Peyer's patch (tissue), 4 donors: Measurements from ENCODE around the gene IL10. TPM values are rescaled to one million over a fixed set of nuclear protein-coding genes. Genes with fewer than 3 reads are reported as not detected.

Experiments
- DNase-seq, 3 donors: peaks; one replicate each; pipeline ENCODE4 v3.0.0-alpha.2; 2017 to 2019
- H3K27ac ChIP-seq, 4 donors: fragments of 200-600 bp; sonication (generic); one replicate each; pipeline ENCODE4 v1.5.1; 2016 to 2019
- H3K27me3 ChIP-seq, 2 donors: fragments of 200-600 bp; sonication (generic); one replicate each; pipeline ENCODE4 v1.5.1; 2019
- H3K36me3 ChIP-seq, 3 donors: fragments of 200-600 bp; sonication (generic); one replicate each; pipeline ENCODE4 v1.5.1; 2016 to 2019
- H3K4me1 ChIP-seq, 4 donors: fragments of 200-600 bp; sonication (generic); one replicate each; pipeline ENCODE4 v1.5.1; 2016 to 2019
- H3K4me3 ChIP-seq, 4 donors: fragments of 200-600 bp; sonication (generic); 1 replicate in 3 of 4; 2 replicates in 1 of 4; pipeline ENCODE4 v1.5.1; 2016 to 2019; ENCODE audit warnings: mild to moderate bottlenecking in 1 of 4
- H3K9me3 ChIP-seq, 4 donors: fragments of 200-600 bp; sonication (generic); one replicate each; pipeline ENCODE4 v1.5.1; 2016 to 2019; ENCODE audit warnings: mild to moderate bottlenecking in 1 of 4
- POLR2A ChIP-seq, 2 donors: fragments of 450-650 bp; IDR thresholded peaks; one replicate each; pipeline ENCODE4 v1.5.1; 2017; ENCODE audit warnings: antibody characterized with exemption in 2 of 2, mild to moderate bottlenecking in 2 of 2, moderate library complexity in 2 of 2
- total RNA-seq, 4 donors: library from RNA; depleted of rRNA; stranded (reverse); fragments of >200 nt; gene quantifications; one replicate each; pipeline ENCODE4 v1.1.0, GENCODE V29; 2016
- TF ChIP-seq, protein P1 (sequence below), 6 experiments: fragments of 450-650 bp in 4 of 6; fragments of 200-600 bp in 2 of 6; sonication (generic) in 1 of 6; IDR thresholded peaks; one replicate each; pipeline ENCODE4 v1.5.1; 2017 to 2019; ENCODE audit warnings: antibody characterized with exemption in 6 of 6, mild to moderate bottlenecking in 3 of 6, moderate library complexity in 1 of 6

Gene IL10
- total RNA-seq, 4 donors from 2014 or later: 0.85 to 2.0 TPM; not detected in 2

DNA sequence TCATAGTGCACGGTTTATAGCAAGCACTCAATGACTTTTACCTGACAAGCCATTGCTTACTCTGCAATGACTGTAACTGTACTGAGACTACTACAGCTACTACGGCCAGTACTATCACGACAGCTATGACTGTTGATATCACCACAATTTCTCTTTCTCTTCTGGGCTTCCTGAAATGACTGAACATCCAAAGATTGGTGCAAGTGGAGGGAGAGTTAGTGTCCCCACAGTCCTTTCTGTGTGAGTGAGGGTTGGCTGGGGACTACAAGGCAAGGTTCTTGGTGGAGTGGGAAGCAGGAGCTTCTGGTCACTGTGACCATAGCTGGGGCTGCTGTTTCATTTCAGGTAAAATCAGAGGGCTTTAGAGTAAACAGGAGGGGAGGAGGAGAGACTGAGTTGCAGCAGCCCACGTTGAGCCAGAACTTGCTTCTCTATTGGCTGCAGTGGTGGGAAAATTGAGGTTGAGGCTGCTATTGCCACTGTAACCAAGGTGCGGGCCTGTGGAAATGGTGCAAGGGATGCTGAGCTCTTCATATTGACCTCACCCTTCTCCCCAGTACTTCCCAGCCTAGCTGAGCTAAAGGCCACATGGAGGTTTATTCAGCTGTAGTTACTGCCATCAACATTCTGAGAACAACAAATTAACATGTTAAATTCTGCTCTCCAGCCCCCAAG, 14.1 kb upstream of the IL10 start:
- no peak for DNase-seq
- Histone ChIP-seq H3K4me3 (no peak overlapping the region), H3K27ac (no peak overlapping the region), H3K27me3 (no peaks in the 10 kb centered on the region), H3K4me1 (peaks cover 0 to 16% (median 7%) of the 10 kb centered on the region in 4 donors), H3K36me3 (no peaks in the 10 kb centered on the region), H3K9me3 (no peaks in the 10 kb centered on the region)
- no peak for TF ChIP-seq POLR2A (IDR thresholded peaks at IDR 0.05)
- TF ChIP-seq, protein P1, sequence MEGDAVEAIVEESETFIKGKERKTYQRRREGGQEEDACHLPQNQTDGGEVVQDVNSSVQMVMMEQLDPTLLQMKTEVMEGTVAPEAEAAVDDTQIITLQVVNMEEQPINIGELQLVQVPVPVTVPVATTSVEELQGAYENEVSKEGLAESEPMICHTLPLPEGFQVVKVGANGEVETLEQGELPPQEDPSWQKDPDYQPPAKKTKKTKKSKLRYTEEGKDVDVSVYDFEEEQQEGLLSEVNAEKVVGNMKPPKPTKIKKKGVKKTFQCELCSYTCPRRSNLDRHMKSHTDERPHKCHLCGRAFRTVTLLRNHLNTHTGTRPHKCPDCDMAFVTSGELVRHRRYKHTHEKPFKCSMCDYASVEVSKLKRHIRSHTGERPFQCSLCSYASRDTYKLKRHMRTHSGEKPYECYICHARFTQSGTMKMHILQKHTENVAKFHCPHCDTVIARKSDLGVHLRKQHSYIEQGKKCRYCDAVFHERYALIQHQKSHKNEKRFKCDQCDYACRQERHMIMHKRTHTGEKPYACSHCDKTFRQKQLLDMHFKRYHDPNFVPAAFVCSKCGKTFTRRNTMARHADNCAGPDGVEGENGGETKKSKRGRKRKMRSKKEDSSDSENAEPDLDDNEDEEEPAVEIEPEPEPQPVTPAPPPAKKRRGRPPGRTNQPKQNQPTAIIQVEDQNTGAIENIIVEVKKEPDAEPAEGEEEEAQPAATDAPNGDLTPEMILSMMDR (IDR thresholded peaks at IDR 0.05): no peak

DNA sequence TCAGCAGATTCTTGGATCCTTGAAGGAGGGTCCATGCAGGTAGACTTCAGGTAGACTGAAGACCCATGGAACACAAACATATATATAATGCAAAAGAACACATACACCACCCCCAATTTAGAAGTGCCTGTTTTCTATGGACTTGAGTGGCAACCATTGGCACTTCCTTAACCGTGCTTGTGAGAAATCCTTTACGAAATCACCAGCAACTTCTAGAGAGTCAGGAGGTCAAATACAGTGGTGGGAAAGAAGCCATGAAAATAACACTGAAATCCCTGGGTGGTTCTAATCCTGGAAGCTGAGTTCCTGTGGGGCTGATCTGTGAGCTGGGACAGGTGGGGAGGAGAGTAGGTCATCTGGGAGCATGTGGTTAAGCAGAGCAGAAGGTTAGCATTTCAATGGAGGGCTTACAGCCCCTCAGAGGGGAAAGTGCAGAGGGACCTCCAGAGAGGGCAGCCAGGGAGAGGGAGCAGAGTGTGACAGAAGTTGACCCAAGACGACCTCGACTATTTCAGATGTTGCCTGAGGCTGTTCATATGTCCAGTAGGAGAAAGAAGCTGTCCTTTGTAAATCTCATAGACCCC, 13.0 kb upstream of the IL10 start:
- Histone ChIP-seq H3K9me3 (no peaks in the 10 kb centered on the region), H3K27me3 (no peaks in the 10 kb centered on the region), H3K4me1 (peaks cover 0 to 13% (median 5%) of the 10 kb centered on the region in 4 donors), H3K36me3 (no peaks in the 10 kb centered on the region), H3K4me3 (no peak overlapping the region), H3K27ac (peak overlapping the region in 2 of 4 donors; percentile 36 to 62)
- TF ChIP-seq, protein P1 (IDR thresholded peaks at IDR 0.05): no peak
- no peak for TF ChIP-seq POLR2A (IDR thresholded peaks at IDR 0.05)
- no peak for DNase-seq

DNA sequence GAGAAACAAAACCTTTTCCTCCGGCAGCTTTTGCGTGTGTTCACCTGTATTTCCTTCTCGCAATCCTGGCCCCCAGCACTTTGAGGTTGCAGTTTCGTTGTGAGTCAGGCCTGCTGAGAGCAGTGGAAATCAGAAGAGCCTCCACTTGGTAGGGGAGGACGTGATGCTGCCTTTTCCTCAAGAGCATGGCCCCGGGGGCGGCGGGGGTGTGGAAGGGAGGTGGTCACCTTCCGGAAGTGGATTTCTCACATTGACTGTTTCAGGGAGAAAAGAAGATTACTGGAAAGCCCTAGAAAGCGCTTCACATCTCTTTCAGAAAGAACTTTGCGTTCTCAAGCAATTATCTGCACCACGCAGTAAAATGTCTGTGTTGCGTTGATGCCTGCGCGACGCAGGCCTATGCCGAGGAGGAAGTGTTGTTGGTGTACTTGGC, 12.2 kb upstream of the IL10 start:
- Histone ChIP-seq H3K36me3 (no peaks in the 10 kb centered on the region), H3K9me3 (no peaks in the 10 kb centered on the region), H3K27ac (peak overlapping the region in 2 of 4 donors; percentile 36 to 62), H3K4me3 (peak overlapping the region in 1 of 4 donors; percentile 15), H3K27me3 (no peaks in the 10 kb centered on the region), H3K4me1 (peaks cover 0 to 13% (median 5%) of the 10 kb centered on the region in 4 donors)
- DNase-seq: peak in 2 of 3 donors; percentile 87 to 89
- TF ChIP-seq, protein P1 (IDR thresholded peaks at IDR 0.05): no peak
- no peak for TF ChIP-seq POLR2A (IDR thresholded peaks at IDR 0.05)

DNA sequence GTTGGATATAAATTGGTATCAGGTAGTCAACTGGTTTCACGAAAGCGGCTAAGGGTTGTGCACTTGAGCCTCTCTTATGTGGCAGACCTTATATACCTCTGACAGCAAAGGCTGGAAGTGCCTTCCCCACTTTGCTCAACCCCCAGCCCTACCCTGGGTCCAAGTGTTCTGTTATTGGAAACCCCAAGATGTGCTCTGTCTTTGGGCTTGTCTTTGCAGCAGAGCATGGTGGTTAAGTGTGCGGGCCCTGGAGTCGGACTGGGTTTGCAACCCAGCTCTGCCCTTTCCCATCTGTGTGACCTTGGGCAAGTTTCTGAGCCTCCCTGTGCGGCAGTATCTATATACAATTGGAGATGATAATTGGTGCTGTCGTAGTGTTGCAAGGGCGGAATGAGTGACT, 11.2 kb upstream of the IL10 start:
- Histone ChIP-seq H3K27me3 (no peaks in the 10 kb centered on the region), H3K36me3 (no peaks in the 10 kb centered on the region), H3K4me3 (no peak overlapping the region), H3K27ac (no peak overlapping the region), H3K4me1 (peaks cover 0 to 13% (median 5%) of the 10 kb centered on the region in 4 donors), H3K9me3 (no peaks in the 10 kb centered on the region)
- TF ChIP-seq, protein P1 (IDR thresholded peaks at IDR 0.05): no peak
- no peak for TF ChIP-seq POLR2A (IDR thresholded peaks at IDR 0.05)
- DNase-seq: no peak

DNA sequence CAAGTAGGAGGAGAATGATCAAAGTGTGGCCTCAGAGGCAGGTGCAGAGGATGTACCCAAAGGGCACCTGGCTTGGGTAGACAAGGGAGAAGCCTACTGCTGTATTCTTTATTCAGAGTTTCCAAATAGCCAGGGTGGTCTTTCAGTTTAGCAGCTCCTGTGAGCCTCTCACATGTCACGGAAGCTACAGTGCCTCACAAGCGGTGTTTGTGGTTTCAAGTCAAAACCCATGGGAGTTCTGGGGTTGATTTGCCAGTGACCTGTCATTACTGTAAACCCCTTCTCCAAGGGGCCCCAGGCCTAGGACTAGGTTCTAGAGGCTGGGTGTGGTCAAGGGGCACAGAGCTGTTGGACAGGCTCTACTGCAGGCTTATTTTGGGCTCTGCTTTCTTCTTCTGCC, 10.2 kb upstream of the IL10 start:
- no peak for TF ChIP-seq POLR2A (IDR thresholded peaks at IDR 0.05)
- TF ChIP-seq, protein P1 (IDR thresholded peaks at IDR 0.05): no peak
- H3K27me3 ChIP-seq: no peaks in the 10 kb centered on the region
- no peaks in the 10 kb centered on the region for H3K36me3 ChIP-seq
- H3K4me1 ChIP-seq: peaks cover 0 to 13% (median 5%) of the 10 kb centered on the region in 4 donors
- DNase-seq: peak in 2 of 3 donors; percentile 62 to 65
- H3K9me3 ChIP-seq: no peaks in the 10 kb centered on the region
- H3K4me3 ChIP-seq: no peak overlapping the region
- peak overlapping the region in 1 of 4 donors; percentile 40 for H3K27ac ChIP-seq
